Peyer's patch (tissue), 4 donors: ENCODE data around the gene XPOT.

Experiments
- POLR2A ChIP-seq, 2 donors: fragments of 450-650 bp; IDR thresholded peaks; one replicate each; pipeline ENCODE4 v1.5.1; 2017; ENCODE audit warnings: antibody characterized with exemption in 2 of 2, mild to moderate bottlenecking in 2 of 2, moderate library complexity in 2 of 2
- TF ChIP-seq, protein P1 (sequence below), 6 experiments: fragments of 450-650 bp in 4 of 6; fragments of 200-600 bp in 2 of 6; sonication (generic) in 1 of 6; IDR thresholded peaks; one replicate each; pipeline ENCODE4 v1.5.1; 2017 to 2019; ENCODE audit warnings: antibody characterized with exemption in 6 of 6, mild to moderate bottlenecking in 3 of 6, moderate library complexity in 1 of 6

DNA sequence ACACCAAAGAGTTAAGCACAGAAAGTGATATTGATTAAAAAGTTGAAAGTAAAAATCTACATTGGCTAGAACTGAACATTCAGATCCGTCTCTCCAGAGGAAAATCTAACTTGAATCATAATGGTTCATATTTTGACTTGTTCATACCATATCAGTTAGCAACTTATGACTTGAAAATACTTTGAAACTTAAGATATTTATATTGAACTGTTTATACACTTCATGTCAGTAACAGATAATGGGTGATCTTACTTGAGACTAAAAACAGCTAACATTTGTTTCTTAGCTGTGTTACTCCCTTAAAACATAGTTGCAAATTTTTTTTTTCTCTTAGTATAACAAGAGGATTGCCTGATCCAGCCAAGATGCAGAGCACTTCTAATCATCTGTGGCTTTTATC, 51.3 kb downstream of the XPOT start:
- TF ChIP-seq, protein P1, sequence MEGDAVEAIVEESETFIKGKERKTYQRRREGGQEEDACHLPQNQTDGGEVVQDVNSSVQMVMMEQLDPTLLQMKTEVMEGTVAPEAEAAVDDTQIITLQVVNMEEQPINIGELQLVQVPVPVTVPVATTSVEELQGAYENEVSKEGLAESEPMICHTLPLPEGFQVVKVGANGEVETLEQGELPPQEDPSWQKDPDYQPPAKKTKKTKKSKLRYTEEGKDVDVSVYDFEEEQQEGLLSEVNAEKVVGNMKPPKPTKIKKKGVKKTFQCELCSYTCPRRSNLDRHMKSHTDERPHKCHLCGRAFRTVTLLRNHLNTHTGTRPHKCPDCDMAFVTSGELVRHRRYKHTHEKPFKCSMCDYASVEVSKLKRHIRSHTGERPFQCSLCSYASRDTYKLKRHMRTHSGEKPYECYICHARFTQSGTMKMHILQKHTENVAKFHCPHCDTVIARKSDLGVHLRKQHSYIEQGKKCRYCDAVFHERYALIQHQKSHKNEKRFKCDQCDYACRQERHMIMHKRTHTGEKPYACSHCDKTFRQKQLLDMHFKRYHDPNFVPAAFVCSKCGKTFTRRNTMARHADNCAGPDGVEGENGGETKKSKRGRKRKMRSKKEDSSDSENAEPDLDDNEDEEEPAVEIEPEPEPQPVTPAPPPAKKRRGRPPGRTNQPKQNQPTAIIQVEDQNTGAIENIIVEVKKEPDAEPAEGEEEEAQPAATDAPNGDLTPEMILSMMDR (IDR thresholded peaks at IDR 0.05): no peak
- TF ChIP-seq POLR2A (IDR thresholded peaks at IDR 0.05): no peak
